Measurements from ENCODE around the gene PRDM10. TPM values are rescaled to one million over a fixed set of nuclear protein-coding genes. Genes with fewer than 3 reads are reported as not detected.

The PRDM10 gene
- total RNA-seq, 4 donors from 2014 or later: 16.5 to 72.6 (median 26.4) TPM

- Histone ChIP-seq H3K27me3 (no peaks in the 10 kb centered on the region), H3K4me3 (no peak overlapping the region), H3K9me3 (no peaks in the 10 kb centered on the region), H3K36me3 (peaks cover 0 to 9% (median 0%) of the 10 kb centered on the region in 3 donors), H3K27ac (no peak overlapping the region), H3K4me1 (no peaks in the 10 kb centered on the region)
- no peak for DNase-seq
- TF ChIP-seq CTCF (IDR thresholded peaks at IDR 0.05): no peak
- no peak for TF ChIP-seq POLR2A (IDR thresholded peaks at IDR 0.05)
Observed at GRCh38 chr11:129948926-129949466, 53.6 kb downstream of the PRDM10 start.

GRCh38 chr11:129947474-129947873, 55.2 kb downstream of the PRDM10 start:
- no peak for TF ChIP-seq CTCF (IDR thresholded peaks at IDR 0.05)
- TF ChIP-seq POLR2A (IDR thresholded peaks at IDR 0.05): no peak
- Histone ChIP-seq H3K27ac (no peak overlapping the region), H3K36me3 (peaks cover 0 to 9% (median 0%) of the 10 kb centered on the region in 3 donors), H3K9me3 (no peaks in the 10 kb centered on the region), H3K4me3 (no peak overlapping the region), H3K4me1 (no peaks in the 10 kb centered on the region), H3K27me3 (no peaks in the 10 kb centered on the region)
- DNase-seq: no peak

- Histone ChIP-seq H3K36me3 (peaks cover 0 to 13% (median 0%) of the 10 kb centered on the region in 3 donors), H3K27me3 (no peaks in the 10 kb centered on the region), H3K4me1 (no peaks in the 10 kb centered on the region), H3K4me3 (no peak overlapping the region), H3K27ac (no peak overlapping the region), H3K9me3 (no peaks in the 10 kb centered on the region)
- TF ChIP-seq POLR2A (IDR thresholded peaks at IDR 0.05): no peak
- TF ChIP-seq CTCF (IDR thresholded peaks at IDR 0.05): no peak
- no peak for DNase-seq
Observed at GRCh38 chr11:129946965-129947364, 55.7 kb downstream of the PRDM10 start.

DNA sequence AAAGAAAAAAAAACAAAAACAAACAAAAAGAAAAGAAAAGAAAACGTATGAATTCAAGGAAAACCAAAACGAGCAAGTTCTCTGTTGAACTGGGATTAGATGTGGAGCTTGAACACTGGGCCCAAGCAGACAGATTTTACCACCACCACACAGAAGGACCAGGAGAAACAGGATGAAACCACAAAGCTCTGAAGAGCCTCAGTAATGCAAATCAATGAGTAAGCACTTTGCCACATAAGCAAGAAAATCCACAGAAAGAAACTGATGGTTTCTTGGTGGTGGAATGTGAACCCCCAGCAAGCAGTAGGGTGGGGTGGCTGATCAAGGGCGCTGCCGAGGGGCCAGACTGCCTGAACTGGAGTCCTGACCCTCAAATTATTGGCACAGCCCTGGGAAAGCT, 56.4 kb downstream of the PRDM10 start:
- TF ChIP-seq POLR2A (IDR thresholded peaks at IDR 0.05): no peak
- no peak for TF ChIP-seq CTCF (IDR thresholded peaks at IDR 0.05)

DNA sequence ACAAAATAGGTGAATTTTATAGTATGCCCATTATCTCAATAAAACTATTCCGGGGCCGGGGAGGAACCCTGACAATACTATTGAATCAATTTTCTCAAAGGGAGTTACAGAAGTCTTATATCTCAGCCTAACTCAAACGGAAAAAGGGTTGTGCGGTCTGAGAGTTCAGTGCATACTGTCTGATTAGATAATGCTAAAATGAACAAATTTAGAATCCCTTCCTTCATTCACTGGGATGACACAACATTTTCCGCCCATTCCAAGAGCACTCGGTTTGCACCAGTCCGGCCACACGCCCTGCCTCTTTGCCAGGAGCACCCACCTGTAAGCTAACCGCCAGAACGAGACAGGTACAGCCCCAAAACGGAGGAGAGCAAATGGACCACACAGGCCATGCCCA, 57.3 kb downstream of the PRDM10 start:
- H3K9me3 ChIP-seq: no peaks in the 10 kb centered on the region
- no peak for DNase-seq
- H3K4me3 ChIP-seq: no peak overlapping the region
- no peaks in the 10 kb centered on the region for H3K4me1 ChIP-seq
- TF ChIP-seq POLR2A (IDR thresholded peaks at IDR 0.05) (no peak), CTCF (IDR thresholded peaks at IDR 0.05) (no peak)
- no peak overlapping the region for H3K27ac ChIP-seq
- peaks cover 0 to 20% (median 0%) of the 10 kb centered on the region in 3 donors for H3K36me3 ChIP-seq
- H3K27me3 ChIP-seq: no peaks in the 10 kb centered on the region

More for the DNA sequence above, 56.4 kb downstream of the PRDM10 start:
- DNase-seq: no peak
- H3K36me3 ChIP-seq: peaks cover 0 to 20% (median 0%) of the 10 kb centered on the region in 3 donors
- no peak overlapping the region for H3K4me3 ChIP-seq
- no peak overlapping the region for H3K27ac ChIP-seq
- no peaks in the 10 kb centered on the region for H3K9me3 ChIP-seq
- no peaks in the 10 kb centered on the region for H3K4me1 ChIP-seq
- H3K27me3 ChIP-seq: no peaks in the 10 kb centered on the region

DNA sequence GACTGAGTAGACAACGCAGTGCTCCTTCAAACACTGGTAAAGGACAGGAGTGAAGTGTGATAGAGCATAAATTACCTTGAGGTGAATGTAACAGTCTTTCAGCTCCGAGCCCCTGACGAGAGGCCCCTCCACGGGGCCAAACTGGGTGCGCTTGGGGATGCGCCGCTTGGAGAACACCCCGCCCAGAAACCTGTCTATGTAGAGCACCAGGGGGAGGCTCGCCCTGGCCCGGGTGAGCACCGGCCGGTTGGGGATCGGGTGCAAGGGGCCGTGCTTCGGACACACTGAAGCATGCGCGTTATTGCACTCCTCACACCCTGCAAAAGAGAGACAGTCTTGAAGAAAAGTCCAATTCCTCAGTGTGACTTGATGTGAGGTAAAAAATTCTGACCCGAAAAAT, 57.9 kb downstream of the PRDM10 start:
- Histone ChIP-seq H3K4me1 (no peaks in the 10 kb centered on the region), H3K4me3 (no peak overlapping the region), H3K36me3 (peaks cover 0 to 20% (median 0%) of the 10 kb centered on the region in 3 donors), H3K27me3 (no peaks in the 10 kb centered on the region), H3K9me3 (no peaks in the 10 kb centered on the region), H3K27ac (no peak overlapping the region)
- TF ChIP-seq POLR2A (IDR thresholded peaks at IDR 0.05): no peak
- TF ChIP-seq CTCF (IDR thresholded peaks at IDR 0.05): no peak
- DNase-seq: no peak
